Measurements from ENCODE around the gene DNAH2.
A peak's percentile ranks its signal among the peaks of the same experiment; 100 is the strongest.

The DNAH2 gene

DNA sequence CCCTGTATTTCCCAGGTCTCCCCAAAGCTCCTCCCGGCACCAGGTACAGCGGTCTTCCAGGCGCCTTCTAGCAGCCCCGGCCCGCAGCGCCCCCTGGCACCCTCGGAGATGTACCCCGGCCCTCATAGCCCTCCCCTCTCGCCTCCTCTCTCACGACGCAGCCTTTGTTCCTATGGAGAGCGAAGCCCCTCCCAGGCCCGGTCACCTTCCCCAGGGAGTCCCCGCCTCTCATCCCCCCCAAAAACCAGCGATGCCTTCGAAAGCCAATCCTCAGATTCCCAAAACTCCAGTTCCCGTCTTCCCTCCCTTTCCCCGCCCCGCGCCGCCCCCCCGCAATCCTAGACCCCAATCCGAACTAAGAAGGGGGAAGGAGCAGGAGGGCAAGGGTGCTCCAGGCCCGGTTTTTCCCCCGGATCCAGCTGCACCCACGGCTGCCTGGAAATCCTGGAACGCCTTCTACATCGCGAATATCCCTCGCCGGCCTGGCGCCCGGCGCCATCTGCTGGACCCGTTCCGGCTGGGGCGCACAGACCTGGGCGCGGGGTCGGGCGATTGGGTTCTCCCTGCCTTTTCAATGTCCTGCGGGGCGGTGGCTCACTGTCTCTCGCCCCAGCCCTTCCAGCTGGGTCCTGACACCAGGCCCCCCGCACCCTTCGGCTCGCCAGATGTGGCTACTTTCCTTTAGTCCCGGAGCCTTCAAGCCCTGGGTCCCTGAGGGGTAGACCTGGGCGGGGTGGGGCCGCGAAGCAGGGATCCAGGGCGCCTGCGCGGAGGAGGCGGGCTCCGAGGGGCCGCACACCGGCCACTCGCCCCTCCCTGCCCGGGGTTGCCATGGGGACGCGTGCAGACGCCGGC lies at the start of gene DNAH2:
Gene DNAH2 (plus strand): TSS at position 844 of the 855 bp plus-strand sequence. CDS start 1,991 bp downstream, outside the sequence.
- peak; percentile 83 for DNase-seq

GRCh38 chr17:7668482-7668881 lies 49.1 kb upstream of the DNAH2 start:
- DNase-seq, result no peak

GRCh38 chr17:7673239-7673638 lies 44.3 kb upstream of the DNAH2 start:
- no peak for DNase-seq

DNA sequence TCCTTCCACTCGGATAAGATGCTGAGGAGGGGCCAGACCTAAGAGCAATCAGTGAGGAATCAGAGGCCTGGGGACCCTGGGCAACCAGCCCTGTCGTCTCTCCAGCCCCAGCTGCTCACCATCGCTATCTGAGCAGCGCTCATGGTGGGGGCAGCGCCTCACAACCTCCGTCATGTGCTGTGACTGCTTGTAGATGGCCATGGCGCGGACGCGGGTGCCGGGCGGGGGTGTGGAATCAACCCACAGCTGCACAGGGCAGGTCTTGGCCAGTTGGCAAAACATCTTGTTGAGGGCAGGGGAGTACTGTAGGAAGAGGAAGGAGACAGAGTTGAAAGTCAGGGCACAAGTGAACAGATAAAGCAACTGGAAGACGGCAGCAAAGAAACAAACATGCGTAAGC lies 42.6 kb upstream of the DNAH2 start:
- no peak for DNase-seq

- DNase-seq, result no peak
Measured at GRCh38 chr17:7676533-7676932, 41.0 kb upstream of the DNAH2 start.

DNA sequence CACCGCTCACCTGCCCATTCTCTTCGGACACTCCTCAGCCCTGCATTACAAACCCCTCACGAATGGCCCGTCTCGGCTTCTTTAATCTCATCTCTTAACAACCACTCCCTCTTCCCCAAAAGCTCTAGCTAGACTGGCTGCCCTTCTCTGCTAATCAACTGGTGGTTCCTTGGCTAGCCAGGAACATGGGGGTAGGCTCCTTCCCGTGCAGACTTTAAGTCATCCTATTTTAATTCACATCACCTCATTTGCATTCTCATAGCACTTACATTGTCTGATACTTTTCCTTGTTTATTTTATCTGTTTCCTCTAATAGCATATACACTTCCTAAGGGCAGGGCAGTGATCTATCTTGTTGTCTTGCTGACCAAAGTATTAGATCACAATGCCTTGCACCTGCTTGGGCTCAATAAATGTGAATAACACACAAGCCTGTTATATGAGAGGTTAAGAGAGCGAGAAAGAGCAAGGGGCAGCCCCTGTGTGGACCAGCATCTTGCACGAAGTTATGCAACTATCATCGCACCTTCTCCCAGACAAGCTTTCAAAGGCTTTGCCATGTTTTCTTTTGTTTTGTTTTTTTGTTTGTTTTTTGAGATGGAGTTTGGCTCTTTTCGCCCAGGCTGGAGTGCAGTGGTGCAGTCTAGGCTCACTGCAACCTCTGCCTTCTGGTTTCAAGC lies 40.0 kb upstream of the DNAH2 start:
- DNase-seq, result no peak

GRCh38 chr17:7684851-7685532 lies 32.6 kb upstream of the DNAH2 start:
- no peak for DNase-seq

DNA sequence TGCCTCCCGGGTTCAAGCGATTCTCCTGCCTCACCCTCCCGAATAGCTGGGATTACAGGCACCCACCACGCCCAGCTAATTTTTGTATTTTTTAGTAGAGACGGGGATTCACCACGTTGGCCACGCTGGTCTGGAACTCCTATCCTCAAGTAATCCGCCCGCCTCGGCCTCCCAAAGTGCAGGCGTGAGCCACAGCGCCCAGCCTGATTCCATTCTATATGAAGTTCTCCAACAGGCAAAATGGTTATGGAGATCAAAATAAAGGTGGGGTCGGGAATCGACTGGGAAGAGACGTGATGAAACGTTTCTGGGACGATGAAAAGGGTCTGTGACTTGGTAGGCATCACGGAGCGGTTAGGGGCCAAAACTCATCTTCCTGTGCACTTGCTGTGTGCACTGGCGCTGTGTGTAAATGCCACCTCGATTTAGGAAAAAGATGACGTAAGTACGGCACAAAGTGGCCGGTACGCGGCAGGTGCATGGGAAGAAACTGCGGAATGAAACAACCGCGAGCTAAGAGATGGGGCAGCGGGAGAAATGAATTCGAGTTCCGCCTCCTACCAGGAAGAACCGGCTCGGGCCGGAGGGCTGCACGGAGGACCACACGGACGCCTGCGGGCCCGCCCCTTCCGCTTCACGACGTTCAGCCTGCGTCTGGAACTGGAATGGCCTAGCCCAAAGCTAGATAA lies 31.9 kb upstream of the DNAH2 start:
- peak; percentile 90 for DNase-seq

- peak; percentile 70 for DNase-seq
Measured at GRCh38 chr17:7686222-7687071, 31.1 kb upstream of the DNAH2 start.

- peak; percentile 82 for DNase-seq
Measured at GRCh38 chr17:7687072-7687907, 30.3 kb upstream of the DNAH2 start, which contains the start of gene TP53. Gene TP53, minus strand, starts transcription at chr17:7687490. Its CDS starts 10,896 bp downstream, at chr17:7676594.

DNA sequence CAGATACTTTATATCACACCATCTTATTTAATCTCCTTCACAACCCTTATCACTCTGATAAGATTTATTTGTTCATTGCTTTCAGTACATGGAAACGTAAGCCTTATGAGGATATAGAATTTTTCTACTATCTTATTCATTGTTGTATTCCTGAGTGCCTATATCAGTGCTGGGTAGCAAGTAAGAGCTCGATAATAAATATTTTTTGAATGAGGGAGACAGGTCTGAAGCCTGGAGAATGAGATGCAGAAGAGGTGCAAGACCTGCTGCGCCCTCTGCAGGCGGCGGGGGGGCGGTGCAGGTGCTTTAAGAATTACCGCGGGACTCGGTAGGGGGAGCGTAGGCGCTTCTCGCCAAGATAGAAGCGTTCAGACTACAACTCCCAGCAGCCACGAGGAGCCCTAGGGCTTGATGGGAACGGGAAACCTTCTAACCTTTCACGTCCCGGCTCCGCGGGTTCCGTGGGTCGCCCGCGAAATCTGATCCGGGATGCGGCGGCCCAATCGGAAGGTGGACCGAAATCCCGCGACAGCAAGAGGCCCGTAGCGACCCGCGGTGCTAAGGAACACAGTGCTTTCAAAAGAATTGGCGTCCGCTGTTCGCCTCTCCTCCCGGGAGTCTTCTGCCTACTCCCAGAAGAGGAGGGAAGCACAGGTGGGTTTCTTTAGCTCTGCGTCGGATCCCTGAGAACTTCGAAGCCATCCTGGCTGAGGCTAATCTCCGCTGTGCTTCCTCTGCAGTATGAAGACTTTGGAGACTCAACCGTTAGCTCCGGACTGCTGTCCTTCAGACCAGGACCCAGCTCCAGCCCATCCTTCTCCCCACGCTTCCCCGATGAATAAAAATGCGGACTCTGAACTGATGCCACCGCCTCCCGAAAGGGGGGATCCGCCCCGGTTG lies 29.4 kb upstream of the DNAH2 start, which contains the start of gene WRAP53:
Gene WRAP53 (plus strand): TSS at position 570 of the 900 bp plus-strand sequence. CDS start 172 bp downstream, at position 742.
- DNase-seq, result peak; percentile 98

- no peak for DNase-seq
Measured at GRCh38 chr17:7688808-7689316, 28.7 kb upstream of the DNAH2 start.

DNA sequence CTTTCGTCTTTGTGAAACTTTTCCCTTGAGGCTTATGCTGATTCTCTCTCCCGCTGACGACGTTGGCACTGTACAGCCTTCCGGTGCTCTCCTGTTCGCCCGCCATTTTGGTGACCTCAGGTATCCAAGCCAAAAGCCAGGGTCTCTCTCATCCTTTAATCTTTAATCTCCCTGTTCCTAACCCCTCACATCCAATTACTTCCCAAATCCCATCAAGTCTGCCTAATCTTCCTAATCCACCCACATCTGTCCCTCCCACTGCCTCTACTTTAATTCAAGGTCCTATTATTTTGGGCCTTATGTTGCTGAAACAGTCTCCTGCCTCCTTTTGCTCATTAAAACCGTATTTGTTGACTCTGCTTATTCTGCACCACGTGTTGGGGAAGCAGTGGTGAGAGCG lies 22.0 kb upstream of the DNAH2 start:
- no peak for DNase-seq

GRCh38 chr17:7697828-7698588 lies 19.5 kb upstream of the DNAH2 start:
- DNase-seq, result no peak

DNA sequence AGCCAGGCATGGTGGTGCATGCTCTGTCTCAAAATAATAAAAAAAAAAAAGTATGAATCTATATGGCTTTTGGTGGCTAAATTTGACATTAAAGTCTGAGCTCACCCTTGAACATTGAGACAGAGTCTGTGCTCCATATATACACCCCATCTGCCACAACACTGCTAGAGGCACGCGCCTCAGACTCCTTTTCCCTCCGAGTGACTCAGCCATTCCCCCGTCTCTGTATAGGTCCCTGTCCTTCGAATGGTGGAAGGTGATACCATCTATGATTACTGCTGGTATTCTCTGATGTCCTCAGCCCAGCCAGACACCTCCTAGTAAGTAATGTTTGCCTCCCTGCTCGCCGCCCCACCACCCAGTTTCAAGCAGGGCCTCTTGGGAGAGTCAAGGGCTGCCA lies 17.0 kb upstream of the DNAH2 start:
- no peak for DNase-seq

GRCh38 chr17:7701681-7702080 lies 15.9 kb upstream of the DNAH2 start:
- no peak for DNase-seq

DNA sequence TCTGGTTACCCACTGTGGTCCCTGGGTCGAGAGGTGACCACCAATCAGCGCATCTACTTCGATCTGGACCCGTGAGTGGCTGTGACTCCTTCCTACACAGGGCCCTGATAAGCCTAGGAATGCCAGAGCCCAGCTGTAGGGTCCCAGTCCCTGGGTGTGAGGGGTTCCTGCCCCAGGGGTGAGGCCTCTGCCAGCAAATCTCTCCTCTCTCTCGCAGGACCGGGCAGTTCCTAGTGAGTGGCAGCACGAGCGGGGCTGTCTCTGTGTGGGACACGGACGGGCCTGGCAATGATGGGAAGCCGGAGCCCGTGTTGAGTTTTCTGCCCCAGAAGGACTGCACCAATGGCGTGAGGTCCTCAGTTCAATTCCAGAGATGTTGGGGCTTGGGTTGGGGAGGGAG lies 14.8 kb upstream of the DNAH2 start:
- DNase-seq, result no peak

DNA sequence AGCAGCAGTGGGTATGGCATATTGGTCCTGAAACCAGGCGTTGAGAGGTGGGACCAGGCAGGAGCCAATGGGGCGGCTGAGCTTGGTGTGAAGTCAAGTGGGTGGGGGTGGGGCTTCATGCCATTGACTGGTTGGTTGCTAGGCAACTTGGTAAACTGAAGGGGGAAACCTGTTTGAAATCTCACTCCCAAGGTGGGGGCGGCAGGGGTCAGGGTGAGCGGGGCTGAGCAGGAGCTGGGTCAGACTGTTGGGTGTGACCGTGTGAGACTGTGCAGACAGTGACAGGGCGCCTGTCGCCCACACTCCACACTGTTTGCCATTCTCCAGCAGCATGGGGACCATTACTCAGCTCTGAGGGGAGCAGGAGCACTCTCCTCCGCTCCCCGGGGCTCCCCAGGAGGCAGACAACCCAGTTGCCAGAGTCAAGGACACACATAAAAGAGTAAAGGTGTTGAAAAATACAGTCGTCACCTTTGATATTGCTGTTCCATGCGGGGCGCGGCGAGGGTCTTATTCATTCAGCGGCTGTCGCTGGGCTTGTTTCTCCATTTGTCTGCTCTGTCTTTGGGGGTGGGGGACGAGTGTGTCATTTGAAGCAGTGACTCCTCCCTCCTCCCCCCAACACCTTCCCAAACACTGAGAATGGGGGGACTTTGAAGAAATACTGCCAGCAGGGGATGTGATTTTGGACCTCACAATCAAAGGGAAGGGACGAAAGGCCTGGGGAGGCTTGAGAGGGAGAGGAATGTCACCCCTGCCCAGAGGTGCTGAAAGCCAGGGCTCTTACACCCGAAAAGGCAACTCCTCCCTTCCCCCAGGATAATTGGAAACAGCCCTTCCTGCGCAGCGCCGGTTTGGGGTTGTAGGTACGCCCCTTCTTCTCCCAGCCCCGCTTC lies 13.7 kb upstream of the DNAH2 start:
- no peak for DNase-seq

All from HCEC 1CT (cell line).